B cell (primary cell): ENCODE measurements around the gene TAMALIN. TPM values are rescaled to one million over a fixed set of nuclear protein-coding genes. Genes with fewer than 3 reads are reported as not detected.

Experiments used
- ATAC-seq: fragments of 200-7000 bp; cut with Tn5 transposase; one replicate; pipeline ENCODE4 v1.10.0; 2021; ENCODE audit warnings: low read depth, mild to moderate bottlenecking, moderate number of reproducible peaks, moderate library complexity
- CTCF ChIA-PET: fragments of 350-600 bp; sonication (Branson Sonifier 250); formaldehyde crosslinking; loops from one replicate; lab custom pipeline; 2021; ENCODE audit warnings: antibody characterized with exemption, inconsistent platforms; lab: Charles Lee
- POLR2A ChIA-PET: fragments of 350-600 bp; sonication (Branson Sonifier 250); formaldehyde crosslinking; loops from one replicate; lab custom pipeline; 2021; ENCODE audit warnings: antibody characterized with exemption; lab: Charles Lee
- DNase-seq: peaks from one replicate; pipeline ENCODE4 v3.0.0; 2013
- H2AFZ ChIP-seq: 2 replicates; pipeline ENCODE4 v1.6.1; 2012; ENCODE audit warnings: mild to moderate bottlenecking, low read depth, low read length; ENCODE audit not compliant: insufficient read depth, poor library complexity, severe bottlenecking
- H3K27ac ChIP-seq, 2 donors: 1 replicate in 1 of 2; 2 replicates in 1 of 2; pipeline ENCODE4 v1.5.1; 2012 to 2013; ENCODE audit warnings: low read length in 2 of 2, mild to moderate bottlenecking in 2 of 2, moderate library complexity in 1 of 2
- H3K27me3 ChIP-seq, 4 experiments: fragments of 200-600 bp in 1 of 4; sonication (generic) in 1 of 4; replicated peaks in 1 of 4; 1 replicate in 2 of 4; 2 replicates in 2 of 4; pipeline versions ENCODE4 v1.6.1 to v1.7.0; 2013 to 2016; ENCODE audit warnings: low read length in 3 of 4, mild to moderate bottlenecking in 2 of 4, mixed read lengths in 1 of 4, moderate library complexity in 1 of 4; ENCODE audit not compliant: insufficient read depth in 4 of 4, control insufficient read depth in 3 of 4; ENCODE audit errors: control extremely low read depth in 1 of 4
- H3K36me3 ChIP-seq, 2 experiments: replicated peaks in 1 of 2; 1 replicate in 1 of 2; 2 replicates in 1 of 2; pipeline versions ENCODE4 v1.6.1 to v1.7.1; 2013; ENCODE audit warnings: low read length in 1 of 2; ENCODE audit not compliant: insufficient read depth in 2 of 2, control insufficient read depth in 1 of 2; ENCODE audit errors: control extremely low read depth in 1 of 2, extremely low read depth in 1 of 2
- H3K4me1 ChIP-seq, 2 donors: fragments of 200-600 bp in 1 of 2; sonication (generic) in 1 of 2; 1 replicate in 1 of 2; 2 replicates in 1 of 2; pipeline versions ENCODE4 v1.5.1 to v1.6.1; 2013 to 2017; ENCODE audit warnings: low read length in 2 of 2; ENCODE audit not compliant: control insufficient read depth in 2 of 2, insufficient read depth in 2 of 2
- H3K4me2 ChIP-seq: replicated peaks from 2 replicates; pipeline ENCODE3; 2012; ENCODE audit warnings: mild to moderate bottlenecking, low read depth, low read length; ENCODE audit not compliant: poor library complexity, severe bottlenecking
- H3K4me3 ChIP-seq, 5 experiments: fragments of 200-600 bp in 1 of 5; sonication (generic) in 1 of 5; 1 replicate in 3 of 5; 2 replicates in 2 of 5; pipeline versions ENCODE4 v1.5.1 to v1.7.0; 2011 to 2016; ENCODE audit warnings: low read length in 4 of 5, mild to moderate bottlenecking in 4 of 5, low read depth in 2 of 5, control low read depth in 1 of 5, moderate library complexity in 1 of 5; ENCODE audit not compliant: insufficient read depth in 1 of 5; ENCODE audit errors: control extremely low read depth in 1 of 5, extremely low read depth in 1 of 5
- H3K79me2 ChIP-seq: fragments of 200-600 bp; sonication (generic); one replicate; pipeline ENCODE4 v1.6.0; 2016; ENCODE audit warnings: low read length; ENCODE audit not compliant: control insufficient read depth, insufficient read depth
- H3K9ac ChIP-seq: fragments of 200-600 bp; sonication (generic); 2 replicates; pipeline ENCODE4 v1.6.1; 2017; ENCODE audit warnings: mild to moderate bottlenecking, low read length, moderate library complexity
- H3K9me3 ChIP-seq, 3 donors: one replicate each; pipeline versions ENCODE4 v1.6.1 to v1.7.1; 2013; ENCODE audit warnings: low read length in 2 of 3; ENCODE audit not compliant: control insufficient read depth in 2 of 3, insufficient read depth in 1 of 3; ENCODE audit errors: control extremely low read depth in 1 of 3
- H4K20me1 ChIP-seq: 2 replicates; pipeline ENCODE4 v1.6.0; 2012; ENCODE audit warnings: mild to moderate bottlenecking, low read length; ENCODE audit not compliant: insufficient read depth, control insufficient read depth, poor library complexity, severe bottlenecking
- H3K27ac Mint-ChIP-seq: one replicate; pipeline ENCODE4 v1.8.0; 2021; ENCODE audit warnings: mixed read lengths
- H3K27me3 Mint-ChIP-seq: one replicate; pipeline ENCODE4 v1.8.0; 2021; ENCODE audit warnings: mixed read lengths
- H3K4me1 Mint-ChIP-seq: one replicate; pipeline ENCODE4 v1.8.0; 2021; ENCODE audit warnings: mixed read lengths
- H3K4me3 Mint-ChIP-seq: one replicate; pipeline ENCODE4 v1.8.0; 2021; ENCODE audit warnings: mixed read lengths
- H3K9me3 Mint-ChIP-seq: one replicate; pipeline ENCODE4 v1.8.0; 2022; ENCODE audit warnings: mixed read lengths; ENCODE audit not compliant: insufficient read depth
- CTCF ChIP-seq: fragments of 200-600 bp; IDR thresholded peaks from one replicate; pipeline ENCODE4 v1.8.0; 2022; ENCODE audit warnings: antibody characterized with exemption, mild to moderate bottlenecking
- EZH2 ChIP-seq: IDR thresholded peaks from 2 replicates; pipeline ENCODE4 v1.6.1; 2012; ENCODE audit warnings: borderline replicate concordance, low read depth, mild to moderate bottlenecking, moderate library complexity, low read length; ENCODE audit not compliant: insufficient read depth, poor library complexity, severe bottlenecking
- WGBS: methylation state at CpG from one replicate; pipeline ENCODE4 v1.1.5; 2013; ENCODE audit warnings: missing lambda C conversion rate; ENCODE audit not compliant: insufficient coverage; 5-methylcytosine and 5-hydroxymethylcytosine counted together
- intact Hi-C: fragments of 100-400 bp; cut with micrococcal nuclease; formaldehyde crosslinking; loops from one replicate; pipeline ENCODE4 v1.10.0; 2022
- polyA plus RNA-seq: library from polyadenylated mRNA; depleted of rRNA; stranded (reverse); fragments of >200 nt; gene quantifications from 2 replicates; pipeline ENCODE4 v1.2.3, GENCODE V29; 2012
- total RNA-seq, 2 donors: library from RNA; stranded (reverse); fragments of 120-200 nt in 1 of 2; gene quantifications; 1 replicate in 1 of 2; 2 replicates in 1 of 2; pipeline versions ENCODE4 v1.2.3 to v1.2.4, GENCODE V29; 2013 to 2022

The TAMALIN gene
- total and polyA plus RNA-seq, 2 donors (not counting 1 experiment from before 2014, with no cell fraction given) = 139 to 151 TPM

GRCh38 chr12:52059582-52060497 lies 53.1 kb downstream of the TAMALIN start:
- Mint-ChIP-seq H3K9me3 (no peaks in the 10 kb centered on the region), H3K4me3 (no peak overlapping the region), H3K4me1 (no peaks in the 10 kb centered on the region), H3K27ac (no peak overlapping the region), H3K27me3 (peaks cover 4% of the 10 kb centered on the region)
- ATAC-seq (no peak), DNase-seq (no peak)
- H3K27me3 ChIP-seq = no peaks in the 10 kb centered on the region
- no peaks in the 10 kb centered on the region for H3K79me2 ChIP-seq
- peaks cover 6% of the 10 kb centered on the region for H4K20me1 ChIP-seq
- CTCF ChIA-PET = interaction anchor here (1.0 to 34.6 kb wide), 4 partner anchors 10 to 27 kb away, joined by 3 to 1315 read pairs (median 5); partner anchors contain the start of gene ATG101
- TF ChIP-seq EZH2 (no peak), CTCF (no peak)
- POLR2A ChIA-PET = interaction anchor here (0.6 kb wide), 1 partner anchor 64 kb away, joined by 8 read pairs; no protein-coding TSS in a partner anchor
- H3K36me3 ChIP-seq = peaks cover 0 to 29% of the 10 kb centered on the region in 2 experiments
- H3K27ac ChIP-seq = no peak overlapping the region
- H3K4me2 ChIP-seq = no peak overlapping the region
- intact Hi-C loops = no loop called here
- H3K9ac ChIP-seq = no peak overlapping the region
- no peaks in the 10 kb centered on the region for H3K4me1 ChIP-seq
- 87% methylated on average over 10 of the region's 12 CpGs for WGBS
- H3K9me3 ChIP-seq = no peaks in the 10 kb centered on the region
- no peak overlapping the region for H3K4me3 ChIP-seq
- no peak overlapping the region for H2AFZ ChIP-seq
